Measurements from ENCODE around the gene TRIM58. TPM values are rescaled to one million over a fixed set of nuclear protein-coding genes. Genes with fewer than 3 reads are reported as not detected.

TRIM58 gene
- total RNA-seq, 1 experiment from 2014 or later, result not detected

- POLR2A ChIA-PET, result no interaction called here
- no peak overlapping the region for H2AFZ ChIP-seq (ENCODE audit: low read depth, low read length, poor library complexity, severe bottlenecking)
- no peak for DNase-seq (ENCODE audit: low read depth, low spot score)
- H3K9me2 ChIP-seq (ENCODE audit: insufficient read depth), result no peaks in the 10 kb centered on the region
- H3K36me3 ChIP-seq (ENCODE audit: control insufficient read depth in 1 of 2, insufficient read depth in 2 of 2, low read length in 2 of 2), result no peaks in the 10 kb centered on the region
- no peaks in the 10 kb centered on the region for H4K20me1 ChIP-seq (ENCODE audit: insufficient read depth)
- BruUV-seq (replicated peaks), result no TSS peak
- no peak overlapping the region for H3K4me2 ChIP-seq (ENCODE audit: low read length)
- intact Hi-C loops (cut with micrococcal nuclease), result no loop called here
- no peak overlapping the region for H3K27ac ChIP-seq (ENCODE audit: low read depth, low read length)
- peaks cover 0 to 1% of the 10 kb centered on the region in 2 experiments; a peak in 2 of 4 replicates for H3K9me3 ChIP-seq (ENCODE audit: control insufficient read depth in 1 of 2, insufficient read depth in 1 of 2, low read depth in 1 of 2, low read length in 2 of 2)
- no peak for ATAC-seq
- H3K79me2 ChIP-seq (ENCODE audit: insufficient read depth, low read length), result no peaks in the 10 kb centered on the region
- H3K4me1 ChIP-seq (ENCODE audit: control insufficient read depth in 1 of 2, insufficient read depth in 2 of 2, low read length in 2 of 2), result no peaks in the 10 kb centered on the region
- no peak overlapping the region for H3K4me3 ChIP-seq (replicated peaks in 1 of 2; ENCODE audit: low read depth in 1 of 2, low read length in 2 of 2)
- CTCF ChIA-PET, result no interaction called here
- no peak overlapping the region for H3K9ac ChIP-seq (ENCODE audit: low read length)
- no peaks in the 10 kb centered on the region for H3K27me3 ChIP-seq (ENCODE audit: insufficient read depth, low read length)
- RAD21 ChIA-PET (ENCODE audit: low non-redundant PET in 1 of 2, low total read pairs in 2 of 2, uncharacterized antibody in 2 of 2, unreplicated experiment in 2 of 2), result no interaction called here
- TF ChIP-seq POLR2A (IDR thresholded peaks at IDR 0.05; ENCODE audit: borderline replicate concordance, extremely low read depth, insufficient read depth, insufficient read length) (no peak), EZH2 (IDR thresholded peaks at IDR 0.05) (no peak), EZH2phosphoT487 (IDR thresholded peaks at IDR 0.05; ENCODE audit: borderline replicate concordance) (no peak), CBX3 (IDR thresholded peaks at IDR 0.05; ENCODE audit: low read depth) (no peak), TCF7L2 (IDR thresholded peaks at IDR 0.05; ENCODE audit: borderline replicate concordance, extremely low read depth, insufficient read depth, insufficient read length) (no peak), POLR2AphosphoS5 (IDR thresholded peaks at IDR 0.05; ENCODE audit: low read depth, low read length) (no peak)
Measured at GRCh38 chr1:247883346-247883745, 26.4 kb downstream of the TRIM58 start.

- TF ChIP-seq SP1 (IDR thresholded peaks at IDR 0.05; ENCODE audit: low read depth), result no peak
- Histone ChIP-seq H3K27ac (ENCODE audit: low read depth, low read length) (no peak overlapping the region), H4K20me1 (ENCODE audit: insufficient read depth) (no peaks in the 10 kb centered on the region), H3K9me3 (ENCODE audit: control insufficient read depth in 1 of 2, insufficient read depth in 1 of 2, low read depth in 1 of 2, low read length in 2 of 2) (no peaks in the 10 kb centered on the region; a peak in 2 of 4 replicates), H3K79me2 (ENCODE audit: insufficient read depth, low read length) (no peaks in the 10 kb centered on the region), H3K9ac (ENCODE audit: low read length) (no peak overlapping the region), H3K36me3 (ENCODE audit: control insufficient read depth in 1 of 2, insufficient read depth in 2 of 2, low read length in 2 of 2) (no peaks in the 10 kb centered on the region), H3K9me2 (ENCODE audit: insufficient read depth) (no peaks in the 10 kb centered on the region), H3K27me3 (ENCODE audit: insufficient read depth, low read length) (no peaks in the 10 kb centered on the region), H3K4me1 (ENCODE audit: control insufficient read depth in 1 of 2, insufficient read depth in 2 of 2, low read length in 2 of 2) (no peaks in the 10 kb centered on the region), H2AFZ (ENCODE audit: low read depth, low read length, poor library complexity, severe bottlenecking) (no peak overlapping the region), H3K4me2 (ENCODE audit: low read length) (no peak overlapping the region), H3K4me3 (replicated peaks in 1 of 2; ENCODE audit: low read depth in 1 of 2, low read length in 2 of 2) (no peak overlapping the region)
- ATAC-seq, result no peak
- ChIA-PET CTCF (no interaction called here), POLR2A (no interaction called here), RAD21 (ENCODE audit: low non-redundant PET in 1 of 2, low total read pairs in 2 of 2, uncharacterized antibody in 2 of 2, unreplicated experiment in 2 of 2) (no interaction called here)
- intact Hi-C loops (cut with micrococcal nuclease), result no loop called here
- BruUV-seq (replicated peaks), result no TSS peak
- no peak for DNase-seq (ENCODE audit: low read depth, low spot score)
Measured at GRCh38 chr1:247884797-247885413, 27.9 kb downstream of the TRIM58 start.

All from HCT116 (cell line).